ENCODE results near the gene GID4. TPM values are rescaled to one million over a fixed set of nuclear protein-coding genes. Genes with fewer than 3 reads are reported as not detected.
A peak's percentile ranks its signal among the peaks of the same experiment; 100 is the strongest.

GID4 gene
- total and polyA plus RNA-seq, 2 of the 13 experiments (the other 11 are each of a cell fraction or from before 2014, with no cell fraction given), result 4.3 to 6.1 TPM

DNA sequence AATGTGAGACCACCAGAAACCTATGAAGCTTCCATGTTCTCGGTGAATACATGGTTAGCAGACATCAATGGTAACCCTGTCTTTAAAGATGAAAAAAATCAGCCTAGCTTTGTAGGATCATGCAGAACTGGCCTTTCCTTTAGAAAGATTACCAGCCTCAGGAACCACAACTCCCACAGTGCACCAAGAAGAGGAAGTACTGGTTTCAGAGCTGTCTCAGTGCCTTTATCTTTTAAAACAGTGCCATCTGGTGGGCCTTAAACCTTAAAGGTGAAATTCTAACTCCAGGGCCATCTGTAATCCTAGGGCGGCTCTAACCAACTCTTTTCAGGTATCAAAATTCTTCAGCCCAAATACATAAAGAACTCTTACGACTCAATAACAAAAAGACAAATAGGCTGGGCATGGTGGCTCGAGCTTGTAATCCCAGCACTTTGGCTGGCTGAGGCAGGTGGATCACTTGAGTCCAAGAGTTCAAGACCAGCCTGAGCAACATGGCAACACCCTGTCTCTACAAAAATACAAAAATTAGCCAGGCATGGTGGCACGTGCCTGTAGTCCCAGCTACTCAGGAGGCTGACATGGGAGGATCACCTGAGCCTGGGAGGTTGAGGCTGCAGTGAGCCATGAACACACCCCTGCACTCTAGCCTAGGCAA, 5.6 kb upstream of the GID4 start:
- Histone ChIP-seq H3K27ac (ENCODE audit: extremely low read length, insufficient read depth, low read length) (no peak overlapping the region), H3K79me2 (ENCODE audit: insufficient read depth, low read length) (peaks cover 14% of the 10 kb centered on the region), H3K9me3 (ENCODE audit: low read length) (no peaks in the 10 kb centered on the region), H3K27me3 (ENCODE audit: control insufficient read depth in 1 of 2, insufficient read depth in 2 of 2, low read length in 2 of 2) (no peaks in the 10 kb centered on the region; a peak in 1 of 5 replicates), H3K9ac (ENCODE audit: insufficient read depth, low read depth, low read length) (no peak overlapping the region), H3K4me3 (replicated peaks in 1 of 3; ENCODE audit: insufficient read depth in 1 of 3, low read depth in 2 of 3, low read length in 3 of 3) (no peak overlapping the region), H3K36me3 (replicated peaks in 1 of 2; ENCODE audit: control insufficient read depth in 1 of 2, insufficient read depth in 2 of 2, low read length in 2 of 2) (no peaks in the 10 kb centered on the region; a peak in 1 of 5 replicates), H3K4me1 (ENCODE audit: insufficient read depth, low read length) (peaks cover 34% of the 10 kb centered on the region), H3K4me2 (ENCODE audit: low read depth, low read length) (no peak overlapping the region), H2AFZ (ENCODE audit: low read length) (no peak overlapping the region), H4K20me1 (ENCODE audit: insufficient read depth, low read length) (no peaks in the 10 kb centered on the region; the same call in 1 of the 2 replicates)
- WGBS (ENCODE audit: low lambda C conversion rate), result 39% methylated on average over 5 of the region's 5 CpGs
- BruUV-seq (replicated peaks), result no TSS peak
- ChIA-PET CTCF (ENCODE audit: low intra/inter-chr PET ratio, low total read pairs) (interaction anchor here (1.2 to 2.4 kb wide), 3 partner anchors 39 to 142 kb away, joined by 3 to 14 read pairs (median 13); no protein-coding TSS in a partner anchor), POLR2A (interaction anchor here (0.9 kb wide), 1 partner anchor 61 kb away, joined by 3 read pairs; the partner anchor contains the start of gene TOM1L2)
- ATAC-seq, result peak; percentile 93
- intact Hi-C loops (cut with micrococcal nuclease; ENCODE audit: unreplicated experiment), result loop anchor here (1.0 to 5.0 kb wide), 3 partner anchors 39 to 141 kb away; no protein-coding TSS in a partner anchor
- in situ Hi-C loops (cut with HindIII; ENCODE audit: extremely low pct_ligation_motif_present, low pct_unique_long_range_greater_than_20kb), result loop anchor here (10.0 kb wide), 1 partner anchor 139 kb away; no protein-coding TSS in a partner anchor
- DNase-seq (ENCODE audit: low spot score), result peak; percentile 83
- peak; percentile 87 for FAIRE-seq
- no peak for TF ChIP-seq TRIM24 (CRISPR knock-in tag; IDR thresholded peaks at IDR 0.05)
- TF ChIP-seq ZNF121 (CRISPR knock-in tag; IDR thresholded peaks at IDR 0.05), result peak; percentile 51; the same call in 1 of the 2 replicates
- TF ChIP-seq HCFC1 (IDR thresholded peaks at IDR 0.05; ENCODE audit: low read depth, low read length), result peak; percentile 73
- TF ChIP-seq GABPA (IDR thresholded peaks at IDR 0.05; ENCODE audit: low read depth, low read length), result peak; percentile 43
- TF ChIP-seq GABPA (CRISPR knock-in tag; IDR thresholded peaks at IDR 0.05; ENCODE audit: low read depth), result peak; percentile 92
- peak; percentile 93 for TF ChIP-seq ELF1 (CRISPR knock-in tag; IDR thresholded peaks at IDR 0.05)
- no peak for TF ChIP-seq ZNF260 (CRISPR knock-in tag; IDR thresholded peaks at IDR 0.05; ENCODE audit: borderline replicate concordance, low read depth)
- TF ChIP-seq, protein P1, sequence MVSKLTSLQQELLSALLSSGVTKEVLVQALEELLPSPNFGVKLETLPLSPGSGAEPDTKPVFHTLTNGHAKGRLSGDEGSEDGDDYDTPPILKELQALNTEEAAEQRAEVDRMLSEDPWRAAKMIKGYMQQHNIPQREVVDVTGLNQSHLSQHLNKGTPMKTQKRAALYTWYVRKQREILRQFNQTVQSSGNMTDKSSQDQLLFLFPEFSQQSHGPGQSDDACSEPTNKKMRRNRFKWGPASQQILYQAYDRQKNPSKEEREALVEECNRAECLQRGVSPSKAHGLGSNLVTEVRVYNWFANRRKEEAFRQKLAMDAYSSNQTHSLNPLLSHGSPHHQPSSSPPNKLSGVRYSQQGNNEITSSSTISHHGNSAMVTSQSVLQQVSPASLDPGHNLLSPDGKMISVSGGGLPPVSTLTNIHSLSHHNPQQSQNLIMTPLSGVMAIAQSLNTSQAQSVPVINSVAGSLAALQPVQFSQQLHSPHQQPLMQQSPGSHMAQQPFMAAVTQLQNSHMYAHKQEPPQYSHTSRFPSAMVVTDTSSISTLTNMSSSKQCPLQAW (CRISPR knock-in tag; IDR thresholded peaks at IDR 0.05), result no peak
- TF ChIP-seq RXRB (CRISPR knock-in tag; IDR thresholded peaks at IDR 0.05; ENCODE audit: borderline replicate concordance), result peak; percentile 32; the same call in 1 of the 2 replicates
- peak; percentile 40; the same call in 1 of the 2 replicates for TF ChIP-seq SUZ12 (IDR thresholded peaks at IDR 0.05; ENCODE audit: low read depth, low read length)
- TF ChIP-seq THAP11 (CRISPR knock-in tag; IDR thresholded peaks at IDR 0.05), result peak; percentile 97
- peak; percentile 53; the same call in 1 of the 2 replicates for TF ChIP-seq CREM (IDR thresholded peaks at IDR 0.05)
- TF ChIP-seq CREM (CRISPR knock-in tag; IDR thresholded peaks at IDR 0.05), result no peak
- TF ChIP-seq PPARG (CRISPR knock-in tag; conservative IDR thresholded peaks at IDR 0.05), result 0 out of 2 replicates have a peak, but pooled peaks have one; percentile 25
- TF ChIP-seq, protein P2, sequence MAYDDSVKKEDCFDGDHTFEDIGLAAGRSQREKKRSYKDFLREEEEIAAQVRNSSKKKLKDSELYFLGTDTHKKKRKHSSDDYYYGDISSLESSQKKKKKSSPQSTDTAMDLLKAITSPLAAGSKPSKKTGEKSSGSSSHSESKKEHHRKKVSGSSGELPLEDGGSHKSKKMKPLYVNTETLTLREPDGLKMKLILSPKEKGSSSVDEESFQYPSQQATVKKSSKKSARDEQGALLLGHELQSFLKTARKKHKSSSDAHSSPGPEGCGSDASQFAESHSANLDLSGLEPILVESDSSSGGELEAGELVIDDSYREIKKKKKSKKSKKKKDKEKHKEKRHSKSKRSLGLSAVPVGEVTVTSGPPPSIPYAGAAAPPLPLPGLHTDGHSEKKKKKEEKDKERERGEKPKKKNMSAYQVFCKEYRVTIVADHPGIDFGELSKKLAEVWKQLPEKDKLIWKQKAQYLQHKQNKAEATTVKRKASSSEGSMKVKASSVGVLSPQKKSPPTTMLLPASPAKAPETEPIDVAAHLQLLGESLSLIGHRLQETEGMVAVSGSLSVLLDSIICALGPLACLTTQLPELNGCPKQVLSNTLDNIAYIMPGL (CRISPR knock-in tag; IDR thresholded peaks at IDR 0.05; ENCODE audit: borderline replicate concordance in 1 of 2, low read depth in 1 of 2), result peak in 1 of 2 experiments; percentile 39; a peak in 1 of 4 replicates
- TF ChIP-seq, protein P3, sequence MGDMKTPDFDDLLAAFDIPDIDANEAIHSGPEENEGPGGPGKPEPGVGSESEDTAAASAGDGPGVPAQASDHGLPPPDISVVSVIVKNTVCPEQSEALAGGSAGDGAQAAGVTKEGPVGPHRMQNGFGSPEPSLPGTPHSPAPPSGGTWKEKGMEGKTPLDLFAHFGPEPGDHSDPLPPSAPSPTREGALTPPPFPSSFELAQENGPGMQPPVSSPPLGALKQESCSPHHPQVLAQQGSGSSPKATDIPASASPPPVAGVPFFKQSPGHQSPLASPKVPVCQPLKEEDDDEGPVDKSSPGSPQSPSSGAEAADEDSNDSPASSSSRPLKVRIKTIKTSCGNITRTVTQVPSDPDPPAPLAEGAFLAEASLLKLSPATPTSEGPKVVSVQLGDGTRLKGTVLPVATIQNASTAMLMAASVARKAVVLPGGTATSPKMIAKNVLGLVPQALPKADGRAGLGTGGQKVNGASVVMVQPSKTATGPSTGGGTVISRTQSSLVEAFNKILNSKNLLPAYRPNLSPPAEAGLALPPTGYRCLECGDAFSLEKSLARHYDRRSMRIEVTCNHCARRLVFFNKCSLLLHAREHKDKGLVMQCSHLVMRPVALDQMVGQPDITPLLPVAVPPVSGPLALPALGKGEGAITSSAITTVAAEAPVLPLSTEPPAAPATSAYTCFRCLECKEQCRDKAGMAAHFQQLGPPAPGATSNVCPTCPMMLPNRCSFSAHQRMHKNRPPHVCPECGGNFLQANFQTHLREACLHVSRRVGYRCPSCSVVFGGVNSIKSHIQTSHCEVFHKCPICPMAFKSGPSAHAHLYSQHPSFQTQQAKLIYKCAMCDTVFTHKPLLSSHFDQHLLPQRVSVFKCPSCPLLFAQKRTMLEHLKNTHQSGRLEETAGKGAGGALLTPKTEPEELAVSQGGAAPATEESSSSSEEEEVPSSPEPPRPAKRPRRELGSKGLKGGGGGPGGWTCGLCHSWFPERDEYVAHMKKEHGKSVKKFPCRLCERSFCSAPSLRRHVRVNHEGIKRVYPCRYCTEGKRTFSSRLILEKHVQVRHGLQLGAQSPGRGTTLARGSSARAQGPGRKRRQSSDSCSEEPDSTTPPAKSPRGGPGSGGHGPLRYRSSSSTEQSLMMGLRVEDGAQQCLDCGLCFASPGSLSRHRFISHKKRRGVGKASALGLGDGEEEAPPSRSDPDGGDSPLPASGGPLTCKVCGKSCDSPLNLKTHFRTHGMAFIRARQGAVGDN (CRISPR knock-in tag; IDR thresholded peaks at IDR 0.05), result no peak
- TF ChIP-seq ZNF468 (CRISPR knock-in tag; IDR thresholded peaks at IDR 0.05), result no peak

Measured in HepG2 (cell line).